OCI-LY7 (cell line): ENCODE results near the gene CENPP.

Experiments
- EZH2phosphoT487 ChIP-seq: fragments of 200-600 bp; sonication (generic); IDR thresholded peaks from 2 replicates; pipeline ENCODE4 v1.6.1; 2018; ENCODE audit warnings: low read depth, borderline replicate concordance, mild to moderate bottlenecking, mixed run types, antibody characterized with exemption, low read length, moderate library complexity, mixed read lengths
- TF ChIP-seq, protein P1 (sequence below): fragments of 200-600 bp; sonication (generic); conservative IDR thresholded peaks from 2 replicates; pipeline ENCODE4 v1.5.1; 2014; ENCODE audit warnings: mild to moderate bottlenecking, antibody characterized with exemption, low read length, moderate library complexity, mixed read lengths

DNA sequence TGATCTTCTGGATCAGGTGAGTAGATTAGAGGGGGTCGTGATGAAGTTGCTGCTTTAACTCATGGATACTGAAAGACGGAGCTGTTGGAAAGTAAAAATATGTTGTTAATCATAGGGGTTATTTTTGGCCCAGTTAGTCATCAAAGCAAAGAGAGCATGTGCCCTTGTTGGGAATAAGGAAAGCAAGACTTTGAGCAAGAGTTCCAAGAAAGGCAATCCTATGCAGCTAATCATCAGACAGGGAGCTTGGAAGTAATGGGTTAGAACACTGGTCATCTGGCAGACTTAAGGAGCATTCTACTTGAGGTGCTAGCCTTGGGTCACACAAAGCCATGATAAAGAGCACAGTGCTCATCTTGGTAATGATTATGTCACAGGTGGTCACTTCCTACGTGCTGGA, 138.2 kb downstream of the CENPP start:
- TF ChIP-seq, protein P1, sequence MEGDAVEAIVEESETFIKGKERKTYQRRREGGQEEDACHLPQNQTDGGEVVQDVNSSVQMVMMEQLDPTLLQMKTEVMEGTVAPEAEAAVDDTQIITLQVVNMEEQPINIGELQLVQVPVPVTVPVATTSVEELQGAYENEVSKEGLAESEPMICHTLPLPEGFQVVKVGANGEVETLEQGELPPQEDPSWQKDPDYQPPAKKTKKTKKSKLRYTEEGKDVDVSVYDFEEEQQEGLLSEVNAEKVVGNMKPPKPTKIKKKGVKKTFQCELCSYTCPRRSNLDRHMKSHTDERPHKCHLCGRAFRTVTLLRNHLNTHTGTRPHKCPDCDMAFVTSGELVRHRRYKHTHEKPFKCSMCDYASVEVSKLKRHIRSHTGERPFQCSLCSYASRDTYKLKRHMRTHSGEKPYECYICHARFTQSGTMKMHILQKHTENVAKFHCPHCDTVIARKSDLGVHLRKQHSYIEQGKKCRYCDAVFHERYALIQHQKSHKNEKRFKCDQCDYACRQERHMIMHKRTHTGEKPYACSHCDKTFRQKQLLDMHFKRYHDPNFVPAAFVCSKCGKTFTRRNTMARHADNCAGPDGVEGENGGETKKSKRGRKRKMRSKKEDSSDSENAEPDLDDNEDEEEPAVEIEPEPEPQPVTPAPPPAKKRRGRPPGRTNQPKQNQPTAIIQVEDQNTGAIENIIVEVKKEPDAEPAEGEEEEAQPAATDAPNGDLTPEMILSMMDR = no peak
- no peak for TF ChIP-seq EZH2phosphoT487
